ENCODE measurements around the gene CERS4. TPM values are rescaled to one million over a fixed set of nuclear protein-coding genes. Genes with fewer than 3 reads are reported as not detected.
"Not testable (repeated sequence)": the region's sequence is repeated elsewhere in the genome, so short reads cannot be mapped to it uniquely, and the experiment has no call there.

The CERS4 gene
- total RNA-seq, 1 donor from 2014 or later: 26.0 TPM

GRCh38 chr19:8213827-8214672, 4.9 kb downstream of the CERS4 start:
- no peaks in the 10 kb centered on the region for H3K27me3 Mint-ChIP-seq (ENCODE audit: low read depth)
- peaks cover 1% of the 10 kb centered on the region for H3K36me3 Mint-ChIP-seq (ENCODE audit: low read depth)
- H3K9me3 Mint-ChIP-seq (ENCODE audit: low read depth): no peaks in the 10 kb centered on the region
- peaks cover 7% of the 10 kb centered on the region for H3K4me1 Mint-ChIP-seq (ENCODE audit: low read depth)
- no peak for TF ChIP-seq CTCF (IDR thresholded peaks at IDR 0.05)
- no peak overlapping the region for H3K4me3 Mint-ChIP-seq (ENCODE audit: unreplicated experiment)
- DNase-seq (ENCODE audit: low spot score): no peak
- no peak overlapping the region for H3K27ac Mint-ChIP-seq (ENCODE audit: unreplicated experiment)

- H3K4me3 Mint-ChIP-seq (ENCODE audit: unreplicated experiment): no peak overlapping the region
- no peaks in the 10 kb centered on the region for H3K9me3 Mint-ChIP-seq (ENCODE audit: low read depth)
Measured at GRCh38 chr19:8214802-8215201, 5.6 kb downstream of the CERS4 start.

GRCh38 chr19:8215783-8216182, 6.6 kb downstream of the CERS4 start:
- TF ChIP-seq CTCF (IDR thresholded peaks at IDR 0.05): no peak
- peaks cover 1% of the 10 kb centered on the region for H3K36me3 Mint-ChIP-seq (ENCODE audit: low read depth)
- no peaks in the 10 kb centered on the region for H3K4me1 Mint-ChIP-seq (ENCODE audit: low read depth)
- H3K27ac Mint-ChIP-seq (ENCODE audit: unreplicated experiment): no peak overlapping the region
- no peak for DNase-seq (ENCODE audit: low spot score)
- H3K27me3 Mint-ChIP-seq (ENCODE audit: low read depth): no peaks in the 10 kb centered on the region
- H3K4me3 Mint-ChIP-seq (ENCODE audit: unreplicated experiment): no peak overlapping the region
- no peaks in the 10 kb centered on the region for H3K9me3 Mint-ChIP-seq (ENCODE audit: low read depth)

More at GRCh38 chr19:8214802-8215201, 5.6 kb downstream of the CERS4 start:
- Mint-ChIP-seq H3K27ac (ENCODE audit: unreplicated experiment) (no peak overlapping the region), H3K27me3 (ENCODE audit: low read depth) (no peaks in the 10 kb centered on the region), H3K36me3 (ENCODE audit: low read depth) (peaks cover 1% of the 10 kb centered on the region), H3K4me1 (ENCODE audit: low read depth) (peaks cover 6% of the 10 kb centered on the region)
- TF ChIP-seq CTCF (IDR thresholded peaks at IDR 0.05): no peak
- DNase-seq (ENCODE audit: low spot score): no peak

GRCh38 chr19:8216357-8216756, 7.2 kb downstream of the CERS4 start:
- H3K4me1 Mint-ChIP-seq (ENCODE audit: low read depth): no peaks in the 10 kb centered on the region
- no peaks in the 10 kb centered on the region for H3K27me3 Mint-ChIP-seq (ENCODE audit: low read depth)
- no peak overlapping the region for H3K27ac Mint-ChIP-seq (ENCODE audit: unreplicated experiment)
- H3K36me3 Mint-ChIP-seq (ENCODE audit: low read depth): peaks cover 1% of the 10 kb centered on the region
- no peak for DNase-seq (ENCODE audit: low spot score)
- no peak overlapping the region for H3K4me3 Mint-ChIP-seq (ENCODE audit: unreplicated experiment)
- H3K9me3 Mint-ChIP-seq (ENCODE audit: low read depth): no peaks in the 10 kb centered on the region
- TF ChIP-seq CTCF (IDR thresholded peaks at IDR 0.05): no peak

- not testable (repeated sequence) for H3K36me3 Mint-ChIP-seq (ENCODE audit: low read depth); H3K4me3 Mint-ChIP-seq (ENCODE audit: unreplicated experiment); H3K27ac Mint-ChIP-seq (ENCODE audit: unreplicated experiment); DNase-seq (ENCODE audit: low spot score); H3K27me3 Mint-ChIP-seq (ENCODE audit: low read depth); H3K9me3 Mint-ChIP-seq (ENCODE audit: low read depth); H3K4me1 Mint-ChIP-seq (ENCODE audit: low read depth)
Measured at GRCh38 chr19:8218127-8218526, 9.0 kb downstream of the CERS4 start.

GRCh38 chr19:8220481-8220880, 11.3 kb downstream of the CERS4 start:
- no peaks in the 10 kb centered on the region for H3K27me3 Mint-ChIP-seq (ENCODE audit: low read depth)
- H3K9me3 Mint-ChIP-seq (ENCODE audit: low read depth): no peaks in the 10 kb centered on the region
- no peak overlapping the region for H3K27ac Mint-ChIP-seq (ENCODE audit: unreplicated experiment)
- no peak for TF ChIP-seq CTCF (IDR thresholded peaks at IDR 0.05)
- H3K4me1 Mint-ChIP-seq (ENCODE audit: low read depth): peaks cover 5% of the 10 kb centered on the region
- DNase-seq (ENCODE audit: low spot score): no peak
- H3K4me3 Mint-ChIP-seq (ENCODE audit: unreplicated experiment): no peak overlapping the region
- peaks cover 1% of the 10 kb centered on the region for H3K36me3 Mint-ChIP-seq (ENCODE audit: low read depth)

Measured in chondrocyte (in vitro differentiated cells).